GM19023 (cell line): ENCODE measurements around the gene SESTD1.

Experiments used
- ATAC-seq: cut with Tn5 transposase; IDR thresholded peaks from one replicate; pipeline ENCODE4 v1.9.1; 2021; ENCODE audit warnings: mild to moderate bottlenecking, moderate library complexity; ENCODE audit not compliant: unreplicated experiment

Gene SESTD1

GRCh38 chr2:179264368-179265081, at the start of gene SESTD1:
Gene SESTD1, minus strand, starts transcription at chr2:179264832. Its CDS starts 72,991 bp downstream, at chr2:179191841.
- peak; percentile 70 for ATAC-seq

DNA sequence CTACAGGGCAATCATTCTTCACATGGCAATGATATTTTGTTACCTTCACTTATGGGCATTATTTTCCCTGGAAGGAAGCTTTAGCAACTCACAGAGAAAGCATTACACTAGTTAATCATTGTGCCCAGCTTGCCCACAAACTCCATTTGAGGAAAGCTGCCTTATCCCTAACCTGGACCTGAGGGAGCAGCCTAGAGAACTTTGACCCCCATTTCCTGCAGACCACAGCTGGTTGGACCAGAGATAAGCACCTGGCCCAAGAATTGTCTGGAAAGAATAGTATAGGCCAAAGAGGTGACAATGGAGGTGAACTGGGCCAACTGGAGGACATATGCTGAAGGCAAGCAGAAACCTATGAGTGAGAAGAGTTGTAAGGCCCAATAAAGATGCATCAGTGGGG, 48.4 kb upstream of the SESTD1 start:
- no peak for ATAC-seq

DNA sequence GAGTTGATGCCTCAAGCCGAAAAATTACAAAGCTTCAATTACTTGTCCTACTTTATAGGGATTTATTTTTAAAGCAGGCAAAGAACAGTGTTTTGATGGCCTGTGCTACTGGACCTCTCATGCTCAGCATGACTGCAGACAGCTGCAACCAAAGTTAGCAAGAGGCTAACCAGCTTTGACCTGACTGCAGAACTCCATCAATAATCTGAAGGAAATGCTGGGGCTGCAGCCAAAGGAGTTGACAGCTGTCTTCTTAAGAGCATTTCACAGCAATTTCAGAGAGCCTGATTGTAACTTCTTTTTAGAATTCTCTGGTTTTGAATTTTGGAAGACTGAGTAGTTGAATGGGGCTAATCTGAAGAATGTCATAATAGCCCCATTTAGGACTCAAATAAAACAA, 46.5 kb upstream of the SESTD1 start:
- ATAC-seq = no peak

DNA sequence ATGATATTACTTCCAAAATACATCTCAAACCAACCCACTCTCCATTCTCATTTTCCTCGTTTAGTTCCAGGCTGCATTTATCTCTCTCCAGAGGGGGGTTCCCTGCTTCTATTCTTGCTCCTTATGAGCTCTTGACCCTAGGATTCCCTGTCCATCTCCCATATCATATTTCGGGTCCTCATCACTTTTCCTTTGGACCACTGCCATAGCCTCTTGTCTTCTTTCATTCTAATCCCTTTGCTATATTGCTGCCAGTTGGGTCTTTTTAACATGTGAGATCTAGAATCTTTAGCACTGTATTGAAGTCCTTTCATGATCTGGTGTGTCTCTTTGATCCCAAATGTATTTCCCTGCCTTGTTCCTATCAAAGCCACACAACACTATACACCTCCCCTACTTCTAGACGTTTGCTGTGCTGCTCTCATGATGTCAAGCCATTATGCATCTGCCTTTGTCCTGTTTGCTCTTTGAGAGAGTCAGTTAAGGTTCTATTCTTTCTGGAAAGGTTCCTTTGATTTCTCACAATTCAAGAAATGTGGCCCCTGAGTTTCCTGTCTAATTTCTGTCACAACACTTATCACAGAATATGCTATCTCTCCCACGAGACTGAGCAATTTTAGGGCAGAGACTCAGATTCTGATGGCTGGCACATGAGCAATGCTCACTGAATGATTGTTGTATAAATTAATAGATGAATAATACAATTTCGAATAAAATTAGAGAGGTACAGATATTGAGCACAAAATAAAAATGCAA, 43.2 kb upstream of the SESTD1 start:
- ATAC-seq = no peak

DNA sequence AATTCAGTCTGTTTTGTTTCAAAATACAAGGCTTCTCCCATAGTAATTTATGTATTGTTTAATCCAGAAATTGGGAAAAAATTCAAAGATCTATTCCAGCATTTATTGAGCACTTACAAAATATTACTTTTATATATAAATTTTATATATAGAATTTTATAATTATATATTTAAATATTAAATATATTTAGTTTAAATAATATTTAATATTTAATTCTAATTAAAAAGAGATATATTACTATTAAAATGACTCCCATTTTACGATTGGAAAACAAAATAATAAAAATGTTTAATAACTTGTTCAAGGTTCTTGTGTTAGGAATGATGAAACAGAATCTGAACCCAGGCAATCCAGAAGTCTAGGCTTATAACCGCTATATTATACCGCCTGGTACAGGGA, 40.5 kb upstream of the SESTD1 start:
- ATAC-seq = no peak

DNA sequence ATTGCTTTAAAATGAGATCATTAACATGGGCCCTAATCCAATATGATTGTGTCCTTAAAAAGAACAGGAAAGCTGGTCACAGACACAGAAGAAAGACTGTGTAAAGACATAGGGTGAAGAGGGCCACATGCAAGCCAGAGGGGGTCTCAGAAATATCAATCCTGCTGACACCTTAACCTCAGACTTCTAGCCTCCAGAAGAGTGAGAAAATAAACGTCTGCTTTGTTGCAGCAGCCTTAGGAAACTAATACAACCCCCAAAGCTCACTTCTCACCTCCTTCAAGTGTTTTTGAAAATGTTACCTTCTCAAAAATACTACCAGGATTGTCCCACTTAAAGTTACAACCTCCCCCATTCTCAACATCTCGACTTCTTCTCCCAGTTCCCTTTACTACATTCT, 39.8 kb upstream of the SESTD1 start:
- no peak for ATAC-seq

DNA sequence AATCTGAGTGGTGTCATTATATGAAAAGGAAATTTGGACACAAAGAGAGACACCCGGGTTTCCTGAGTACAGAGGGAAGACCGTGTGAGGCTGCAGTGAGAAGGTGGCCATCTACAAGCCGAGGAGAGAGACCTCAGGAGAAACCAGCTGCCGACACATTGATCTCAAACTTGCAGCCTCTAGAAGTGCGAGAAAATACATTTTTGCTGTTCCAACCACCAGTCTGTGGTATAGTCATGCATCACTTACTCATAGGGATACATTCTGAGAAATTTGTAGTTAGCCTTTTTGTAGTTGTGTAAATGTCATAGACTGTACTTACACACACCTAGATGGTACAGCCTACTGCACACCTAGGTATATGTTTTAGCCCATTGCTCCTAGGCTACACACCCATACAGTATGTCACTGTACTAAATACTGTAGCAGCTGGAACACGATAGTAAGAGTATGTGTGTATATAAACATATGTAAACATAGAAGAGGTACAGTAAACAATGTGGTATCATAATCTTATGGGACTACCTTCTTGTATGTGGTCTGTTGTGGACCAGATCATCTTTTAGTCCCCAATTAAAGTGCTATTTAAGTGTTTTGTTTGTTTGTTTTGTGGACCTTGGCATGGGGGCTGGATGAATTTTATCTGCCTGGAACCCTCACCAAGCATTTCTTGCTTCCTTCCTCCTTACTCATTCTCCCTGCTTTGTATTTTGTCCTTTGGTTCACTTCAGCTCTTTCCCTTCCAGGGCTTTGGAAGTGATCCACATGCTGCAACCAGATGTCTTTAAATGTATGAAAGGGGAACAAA, 38.3 kb upstream of the SESTD1 start:
- no peak for ATAC-seq

DNA sequence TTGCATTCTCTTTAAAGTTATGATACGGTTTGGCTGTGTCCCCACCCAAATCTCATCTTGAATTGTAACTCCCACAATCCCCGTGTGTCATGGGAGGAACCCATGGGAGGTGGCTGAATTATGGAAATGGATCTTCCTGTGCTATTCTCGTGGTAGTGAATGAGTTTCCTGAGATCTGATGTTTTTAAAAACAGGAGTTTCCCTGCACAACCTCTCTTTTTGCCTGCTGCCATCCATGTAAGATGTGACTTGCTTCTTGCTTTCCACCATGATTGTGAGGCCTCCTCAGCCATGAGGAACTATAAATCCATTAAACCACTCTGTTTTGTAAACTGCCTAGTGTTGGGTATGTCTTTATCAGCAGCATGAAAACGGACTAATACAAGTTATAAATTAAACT, 37.5 kb upstream of the SESTD1 start:
- no peak for ATAC-seq

DNA sequence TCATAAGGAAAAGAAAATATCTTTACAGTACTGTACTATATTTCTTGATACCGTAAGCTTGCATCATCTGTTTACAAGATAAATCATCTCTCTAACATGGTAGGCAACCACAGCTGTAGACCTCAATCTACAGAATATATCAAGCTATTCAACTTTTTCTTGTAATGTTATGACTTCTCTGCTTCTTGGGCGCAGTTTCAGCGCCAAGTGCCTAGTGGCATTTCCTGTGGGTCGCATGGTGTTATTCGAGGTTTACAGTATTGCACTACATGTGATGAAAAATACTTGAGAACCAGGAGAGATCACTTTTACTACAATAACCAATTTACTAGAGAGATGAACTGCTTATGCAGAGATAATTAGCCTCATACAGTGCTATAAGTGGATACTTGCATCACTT, 34.0 kb upstream of the SESTD1 start:
- no peak for ATAC-seq

- no peak for ATAC-seq
Measured at GRCh38 chr2:179297927-179298326, 33.3 kb upstream of the SESTD1 start.

GRCh38 chr2:179290329-179290728, 25.7 kb upstream of the SESTD1 start:
- no peak for ATAC-seq

DNA sequence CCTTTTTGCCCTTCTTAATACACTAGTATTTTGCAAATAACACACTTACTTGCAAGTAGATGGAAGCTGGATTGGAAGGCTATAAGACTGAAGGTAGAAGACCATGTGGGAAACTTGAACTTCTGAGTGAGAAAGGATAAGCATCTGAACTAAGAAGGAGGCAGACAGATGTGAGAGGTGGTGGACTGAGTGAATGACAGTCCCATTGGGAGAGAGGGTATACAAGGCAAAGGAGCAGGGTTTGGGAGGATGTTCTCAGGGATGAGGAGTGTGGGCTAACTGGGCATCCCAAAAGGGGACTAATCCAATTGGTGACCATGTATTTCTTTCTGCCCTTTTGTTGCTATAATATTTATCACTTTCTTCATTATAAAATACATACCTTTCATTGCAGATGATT, 20.4 kb upstream of the SESTD1 start:
- no peak for ATAC-seq

DNA sequence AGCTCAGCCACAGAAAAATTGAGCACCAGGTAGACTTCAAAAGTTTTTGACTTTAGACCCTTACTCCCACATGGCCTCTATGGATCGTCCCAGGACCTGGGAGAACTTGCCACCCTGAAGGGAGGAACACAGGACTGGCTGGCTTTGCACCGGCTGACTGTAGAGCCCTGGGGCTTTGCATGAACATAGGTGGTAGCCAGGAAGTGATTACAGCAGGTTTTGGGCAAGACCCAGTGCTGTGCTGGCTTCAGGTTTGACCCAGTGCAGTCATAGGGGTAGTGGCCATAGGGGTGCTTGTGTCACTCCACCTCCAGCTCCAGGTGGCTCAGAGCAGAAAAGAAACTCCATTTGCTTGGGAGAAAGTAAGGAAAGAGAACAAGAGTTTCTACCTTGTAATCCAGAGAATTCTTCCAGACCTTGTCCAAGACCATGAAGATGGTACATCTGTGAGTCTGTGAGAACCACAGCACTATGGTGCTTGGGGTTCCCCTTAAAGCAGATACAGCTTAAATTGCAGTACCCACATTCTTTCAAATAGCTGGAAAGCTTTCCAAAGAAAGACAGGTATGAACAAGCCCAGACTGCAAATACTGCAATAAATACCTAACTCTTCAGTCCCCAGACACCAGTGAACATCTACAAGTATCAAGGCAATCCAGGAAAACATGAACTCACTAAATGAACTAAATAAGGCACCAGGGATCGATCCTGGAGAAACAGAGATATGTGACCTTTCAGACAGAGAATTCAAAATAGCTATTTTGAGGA, 13.0 kb upstream of the SESTD1 start:
- no peak for ATAC-seq

DNA sequence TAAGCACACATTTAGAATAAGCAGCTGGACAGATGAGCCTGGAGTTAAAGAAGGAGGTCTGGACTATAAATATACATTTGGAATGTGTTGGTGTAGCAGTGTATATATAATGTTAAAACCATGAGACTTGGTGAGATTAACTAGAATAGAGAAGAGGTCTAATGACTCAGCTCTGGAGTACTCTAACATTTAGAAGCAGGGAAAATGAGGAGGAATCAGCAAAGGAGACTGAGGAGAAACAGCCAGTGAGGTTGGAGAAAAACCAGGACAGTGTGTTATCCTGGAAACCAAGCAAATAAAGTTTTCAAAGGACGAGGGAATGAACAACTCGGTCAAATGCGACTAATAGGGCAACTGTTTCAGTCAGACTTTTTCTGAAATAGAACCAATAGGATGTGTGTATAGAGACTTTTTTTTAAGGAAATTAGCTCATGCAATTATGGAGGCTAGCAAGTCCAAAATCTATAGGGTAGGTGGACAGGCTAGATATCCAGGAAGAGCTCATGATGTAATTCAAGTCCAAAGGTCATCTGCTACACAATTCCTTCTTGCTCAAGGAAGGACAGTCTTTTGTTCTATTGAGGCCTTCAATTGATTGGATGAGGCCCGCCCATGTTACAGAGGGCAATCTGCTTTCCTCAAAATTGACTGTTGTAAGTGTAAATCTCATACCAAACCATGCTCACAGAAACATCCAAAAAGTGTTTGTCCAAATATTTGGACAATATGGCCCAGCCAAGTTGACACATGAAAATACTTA, 10.8 kb upstream of the SESTD1 start:
- no peak for ATAC-seq

DNA sequence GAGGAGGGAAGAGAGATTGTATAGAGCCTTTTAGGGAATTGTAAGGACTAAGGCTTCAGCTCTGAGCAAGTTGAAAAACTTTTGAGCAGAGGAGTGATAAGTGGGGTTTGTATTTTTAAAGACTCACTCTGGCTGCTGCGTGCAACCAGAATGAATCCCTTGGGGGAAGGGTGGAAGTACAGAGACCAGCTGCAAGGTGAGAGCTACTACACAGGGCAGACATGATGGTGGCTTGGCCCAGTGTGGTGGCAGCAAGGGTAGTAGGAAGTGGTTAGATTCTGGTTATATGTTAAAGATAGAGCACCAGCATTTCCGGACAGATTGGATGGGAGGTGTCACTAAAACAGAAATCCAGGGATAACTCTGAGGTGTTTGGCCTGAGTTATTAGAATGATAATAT, 10.1 kb upstream of the SESTD1 start:
- peak; percentile 93 for ATAC-seq

DNA sequence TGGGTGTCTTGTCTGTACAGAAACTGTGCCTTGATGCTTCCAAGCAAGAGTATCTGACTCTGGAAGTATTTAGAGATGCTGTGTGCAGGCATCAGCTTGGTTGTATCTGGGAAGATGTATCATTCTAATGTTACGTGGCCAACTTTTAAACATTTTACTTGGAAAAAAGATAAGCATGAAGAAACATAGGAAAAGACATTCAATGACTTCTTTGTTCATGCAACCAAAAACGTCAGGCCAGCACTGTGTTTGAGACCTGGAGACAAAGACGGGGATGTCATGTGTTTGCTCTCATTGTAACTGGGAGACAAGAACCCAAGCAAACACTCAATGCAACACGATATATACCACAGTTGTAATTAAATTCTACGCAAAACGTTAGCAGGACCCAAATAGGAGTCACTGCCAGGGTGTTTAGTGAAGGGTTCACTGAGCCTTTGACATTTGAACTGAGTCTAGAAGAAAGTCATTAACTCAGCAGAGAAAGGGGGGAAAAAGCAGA, 8.9 kb upstream of the SESTD1 start:
- no peak for ATAC-seq

DNA sequence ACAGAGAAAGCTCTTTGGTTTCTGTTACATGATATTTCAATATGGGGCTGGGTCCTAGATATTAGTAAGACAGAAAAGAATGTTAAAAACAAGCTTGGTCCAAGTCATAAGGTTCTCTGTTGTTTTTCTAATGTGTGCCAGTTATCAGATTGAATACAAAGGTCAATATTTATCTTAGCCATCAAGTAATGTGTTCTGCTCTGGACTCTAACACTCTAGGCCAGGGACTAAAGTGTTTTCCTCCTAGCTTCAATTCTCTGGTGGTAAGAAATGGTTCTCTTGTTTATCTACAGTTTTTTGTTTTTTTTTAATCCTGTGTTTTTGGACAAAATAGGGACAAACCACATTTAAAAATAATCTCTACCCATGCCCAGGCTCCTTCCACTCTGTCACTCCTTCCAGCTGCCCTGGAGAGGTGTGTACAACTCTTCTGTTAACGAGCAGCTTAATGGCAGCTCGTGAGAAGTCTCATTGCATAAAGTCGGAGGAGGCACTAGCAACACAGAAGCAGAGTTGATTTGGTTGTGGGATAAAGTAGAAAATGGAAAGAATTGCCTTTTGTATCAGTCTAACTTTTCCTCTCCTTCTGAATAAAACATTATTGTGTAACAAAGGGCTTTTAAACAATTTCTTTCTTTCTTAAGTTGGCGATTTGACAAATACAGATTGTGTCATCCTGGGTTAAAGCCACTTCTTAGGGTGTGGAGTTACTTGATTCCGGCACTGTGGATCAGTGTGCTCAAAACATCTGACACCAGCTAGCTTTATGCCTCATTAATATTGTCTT, 8.0 kb upstream of the SESTD1 start:
- no peak for ATAC-seq

DNA sequence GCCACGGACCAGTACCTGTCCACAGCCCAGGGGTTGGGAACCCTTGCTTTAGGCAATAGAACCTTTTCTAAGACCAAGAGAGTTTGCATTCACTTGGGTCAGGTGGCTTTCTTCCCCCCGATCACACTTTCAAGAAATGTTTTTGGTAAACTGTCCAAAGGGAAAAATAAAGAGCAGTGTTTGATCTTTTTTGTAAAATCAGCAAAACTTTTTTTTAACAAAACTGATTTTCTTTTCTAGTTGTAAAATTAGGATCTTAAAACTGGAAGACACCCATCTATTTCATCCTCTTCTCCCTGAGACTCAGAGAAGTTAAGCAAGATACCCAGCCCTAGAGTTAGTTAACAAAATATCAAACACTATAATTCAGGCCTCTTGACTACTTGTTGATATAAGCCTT, 6.1 kb upstream of the SESTD1 start:
- no peak for ATAC-seq

GRCh38 chr2:179268277-179268925, 3.8 kb upstream of the SESTD1 start:
- ATAC-seq = no peak
